Heart left ventricle (tissue), 16 donors: ENCODE data around the gene SMAD7. TPM values are rescaled to one million over a fixed set of nuclear protein-coding genes. Genes with fewer than 3 reads are reported as not detected.

Source experiments
- ATAC-seq, 4 donors: fragments of 200-7000 bp; cut with Tn5 transposase; one replicate each; pipeline ENCODE4 v1.9.1; 2020 to 2022; ENCODE audit warnings: moderate library complexity in 4 of 4, mild to moderate bottlenecking in 3 of 4, moderate number of reproducible peaks in 1 of 4
- DNase-seq, 5 donors: peaks; one replicate each; pipeline ENCODE4 v3.0.0-alpha.2; 2020
- H3K27ac ChIP-seq, 12 donors: fragments of 200-600 bp; sonication (generic) in 4 of 12; one replicate each; pipeline versions ENCODE4 v1.5.0 to v1.8.0; 2016 to 2022; ENCODE audit warnings: mild to moderate bottlenecking in 2 of 12
- H3K27me3 ChIP-seq, 9 donors: fragments of 200-600 bp; sonication (generic) in 2 of 9; one replicate each; pipeline versions ENCODE4 v1.5.1 to v1.8.0; 2016 to 2022; ENCODE audit warnings: mild to moderate bottlenecking in 3 of 9
- H3K36me3 ChIP-seq, 9 donors: fragments of 200-600 bp; sonication (generic) in 2 of 9; one replicate each; pipeline versions ENCODE4 v1.5.0 to v1.8.0; 2018 to 2022; ENCODE audit warnings: mild to moderate bottlenecking in 2 of 9
- H3K4me1 ChIP-seq, 12 donors: fragments of 200-600 bp; sonication (generic) in 4 of 12; one replicate each; pipeline versions ENCODE4 v1.5.0 to v1.8.0; 2016 to 2022; ENCODE audit warnings: mild to moderate bottlenecking in 3 of 12
- H3K4me3 ChIP-seq, 12 donors: fragments of 200-600 bp; sonication (generic) in 4 of 12; one replicate each; pipeline versions ENCODE4 v1.5.0 to v1.8.0; 2017 to 2022; ENCODE audit warnings: mild to moderate bottlenecking in 9 of 12, moderate library complexity in 4 of 12
- H3K9me3 ChIP-seq, 12 donors: fragments of 200-600 bp; sonication (generic) in 4 of 12; one replicate each; pipeline versions ENCODE4 v1.5.0 to v1.8.0; 2016 to 2022; ENCODE audit warnings: mild to moderate bottlenecking in 1 of 12
- POLR2A ChIP-seq, 2 donors: fragments of 450-650 bp; IDR thresholded peaks; one replicate each; pipeline ENCODE4 v1.6.1; 2017; ENCODE audit warnings: antibody characterized with exemption in 2 of 2, mild to moderate bottlenecking in 2 of 2, moderate library complexity in 2 of 2
- WGBS, 4 donors: extraction: QIAGEN DNeasy Blood & Tissue Kit in 2 of 4; methylation state at CpG; one replicate each; pipeline versions ENCODE4 v1.1.5 to v1.1.7; 2013 to 2018; 5-methylcytosine and 5-hydroxymethylcytosine counted together
- intact Hi-C, 10 donors: fragments of 100-400 bp; cut with DNase I; formaldehyde crosslinking; loops; one replicate each; pipeline versions ENCODE4 v1.11.1 to v1.14.2; 2022
- polyA plus RNA-seq, 2 donors: library from polyadenylated mRNA; stranded (reverse); fragments of 200-250 nt; gene quantifications; one replicate each; pipeline ENCODE4 v1.2.3, GENCODE V29; 2013
- total RNA-seq, 9 donors: library from RNA; depleted of rRNA in 2 of 9; stranded (reverse); fragments of >200 nt in 2 of 9; fragmentation: NEBNext Ultra II Directional in 3 of 9; extraction: Animal tissue kit (Norgen Biotek cat#: 25700) in 3 of 9; gene quantifications; one replicate each; pipeline versions ENCODE4 v1.1.0 to v1.2.4, GENCODE V29; 2016 to 2023
- TF ChIP-seq, protein P1 (sequence below), 12 donors: fragments of 200-600 bp; sonication (generic) in 4 of 12; IDR thresholded peaks; one replicate each; pipeline versions ENCODE4 v1.5.0 to v1.8.0; 2018 to 2022; ENCODE audit warnings: antibody characterized with exemption in 12 of 12, mild to moderate bottlenecking in 5 of 12
- donor health status: ischemic (EF 13 %, LVEDD 7.1; RV severe dilation, severe dysfunction).
- donor health status: healthy with polysubstance abuse.
- donor health status: DM: no; HTN: yes; CAD: no.
- donor health status: DM: no; HTN: no; CAD: no.
- donor health status: ischemic (EF 25% LVEDD 6.9; RV normal size, moderate dysfunction).
- donor health status: ischemic (EF 25% LVEDD 5.7; RV mildly dilated, moderate dysfunction).
- donor health status: healthy.
- donor health status: DM: yes; HTN: yes; CAD: no.
- donor health status: ischemic (EF 35%, LVEDD 5.7; RV mildly dilated, moderate dysfunction).
- donor health status: nonischemic (EF 11% LVEDD 7.7; RV severe dilation, severe dysfunction).
- donor health status: DM: yes; HTN: yes; CAD: no.
- donor health status: PGD.
- donor health status: ischemic (EF 29% LVEDD 5.4; RV normal size, mild dysfunction).
- donor health status: nonischemic (EF 23%, LVEDD 6.1; RV moderate dilation, normal function).

The SMAD7 gene
- total and polyA plus RNA-seq, 11 donors, result 9.1 to 32.0 (median 19.9) TPM

DNA sequence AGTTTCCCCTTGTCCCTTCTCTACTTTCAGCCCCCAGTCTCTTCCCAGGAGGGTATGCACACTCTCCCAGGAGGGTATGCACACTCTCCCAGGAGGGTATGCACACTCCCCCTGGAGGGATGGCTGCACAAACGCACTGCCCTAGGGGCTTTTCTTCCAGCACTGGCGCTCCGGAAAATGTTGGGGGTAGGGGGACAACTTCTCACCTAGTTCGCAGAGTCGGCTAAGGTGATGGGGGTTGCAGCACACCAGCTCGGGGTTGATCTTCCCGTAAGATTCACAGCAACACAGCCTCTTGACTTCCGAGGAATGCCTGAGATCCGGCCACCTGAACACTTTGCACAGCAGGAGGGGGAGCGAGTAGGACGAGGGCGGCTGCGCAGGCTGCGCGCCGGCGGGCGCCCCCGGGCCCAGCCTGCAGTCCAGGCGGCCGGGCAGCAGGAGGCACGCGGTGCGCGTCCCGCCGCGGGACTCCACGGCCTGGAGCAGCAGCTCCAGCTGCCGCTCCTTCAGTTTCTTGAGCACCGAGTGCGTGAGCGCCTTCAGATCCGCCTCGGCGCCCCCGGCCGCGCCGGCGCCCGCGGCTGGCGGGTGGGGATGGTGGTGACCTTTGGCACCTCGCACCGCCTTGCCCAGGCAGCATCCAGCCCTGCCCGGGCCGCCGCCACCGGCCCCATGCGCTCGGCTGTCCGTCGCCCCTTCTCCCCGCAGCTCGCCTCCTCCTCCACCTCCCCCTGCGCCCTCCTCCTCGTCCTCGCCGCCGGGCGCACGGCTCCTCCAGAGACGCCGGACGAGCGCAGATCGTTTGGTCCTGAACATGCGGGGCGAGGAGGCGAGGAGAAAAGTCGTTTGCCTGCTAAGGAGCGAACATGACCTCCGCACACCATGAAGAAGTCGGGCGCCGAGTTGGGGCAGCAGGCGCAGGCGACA lies 894 bp downstream of the SMAD7 start:
- Histone ChIP-seq H3K36me3 (peaks cover 0 to 27% (median 13%) of the 10 kb centered on the region in 9 donors), H3K27ac (peak overlapping the region; percentile 95 to 100 (median 98)), H3K9me3 (no peaks in the 10 kb centered on the region), H3K4me3 (peak overlapping the region; percentile 72 to 98 (median 90)), H3K27me3 (peaks cover 0 to 6% (median 0%) of the 10 kb centered on the region in 9 donors), H3K4me1 (peaks cover 0 to 57% (median 40%) of the 10 kb centered on the region in 12 donors)
- intact Hi-C loops, result loop anchor here (2.0 to 10.0 kb wide), 15 partner anchors 15 to 275 kb away; no protein-coding TSS in a partner anchor
- DNase-seq (peak in 1 of 5 donors; percentile 66), ATAC-seq (peak in 1 of 4 donors; percentile 36)
- TF ChIP-seq, protein P1, sequence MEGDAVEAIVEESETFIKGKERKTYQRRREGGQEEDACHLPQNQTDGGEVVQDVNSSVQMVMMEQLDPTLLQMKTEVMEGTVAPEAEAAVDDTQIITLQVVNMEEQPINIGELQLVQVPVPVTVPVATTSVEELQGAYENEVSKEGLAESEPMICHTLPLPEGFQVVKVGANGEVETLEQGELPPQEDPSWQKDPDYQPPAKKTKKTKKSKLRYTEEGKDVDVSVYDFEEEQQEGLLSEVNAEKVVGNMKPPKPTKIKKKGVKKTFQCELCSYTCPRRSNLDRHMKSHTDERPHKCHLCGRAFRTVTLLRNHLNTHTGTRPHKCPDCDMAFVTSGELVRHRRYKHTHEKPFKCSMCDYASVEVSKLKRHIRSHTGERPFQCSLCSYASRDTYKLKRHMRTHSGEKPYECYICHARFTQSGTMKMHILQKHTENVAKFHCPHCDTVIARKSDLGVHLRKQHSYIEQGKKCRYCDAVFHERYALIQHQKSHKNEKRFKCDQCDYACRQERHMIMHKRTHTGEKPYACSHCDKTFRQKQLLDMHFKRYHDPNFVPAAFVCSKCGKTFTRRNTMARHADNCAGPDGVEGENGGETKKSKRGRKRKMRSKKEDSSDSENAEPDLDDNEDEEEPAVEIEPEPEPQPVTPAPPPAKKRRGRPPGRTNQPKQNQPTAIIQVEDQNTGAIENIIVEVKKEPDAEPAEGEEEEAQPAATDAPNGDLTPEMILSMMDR (IDR thresholded peaks at IDR 0.05), result peak in 6 of 12 donors; percentile 6 to 34 (median 18)
- peak in 1 of 2 donors; percentile 10 for TF ChIP-seq POLR2A (IDR thresholded peaks at IDR 0.05)
- WGBS, 4 donors, result 0 to 1% (median 0%) methylated on average over 17 to 79 of the region's 79 CpGs

DNA sequence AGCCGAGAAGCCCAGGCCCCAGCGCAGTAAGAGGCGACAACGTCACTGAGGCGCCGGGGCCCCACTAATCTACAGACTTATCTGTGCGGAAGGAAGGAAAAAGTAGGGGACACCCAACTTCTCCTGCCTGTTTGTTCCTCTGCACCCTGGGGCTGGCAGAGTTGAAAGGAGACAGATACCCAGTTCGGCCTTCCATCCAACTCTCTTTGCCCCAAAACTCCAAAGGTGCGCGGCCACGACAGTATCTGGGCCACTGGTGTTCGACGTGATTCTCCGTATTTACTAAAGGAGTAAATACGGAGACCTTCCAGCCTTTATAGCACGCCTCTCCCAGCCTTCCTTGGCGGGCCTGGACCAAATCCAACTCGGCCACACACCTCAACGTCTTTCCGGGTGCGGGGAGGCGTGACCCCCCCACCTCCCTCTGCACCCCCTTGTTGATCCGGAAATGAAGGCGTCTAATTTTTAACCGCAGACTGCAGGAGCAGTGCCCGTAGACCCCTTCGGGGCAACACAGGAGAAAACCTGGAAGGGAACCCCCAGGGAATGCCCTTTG lies 1.6 kb downstream of the SMAD7 start:
- Histone ChIP-seq H3K9me3 (no peaks in the 10 kb centered on the region), H3K4me3 (peak overlapping the region; percentile 72 to 98 (median 90)), H3K27me3 (peaks cover 0 to 6% (median 0%) of the 10 kb centered on the region in 9 donors), H3K4me1 (peaks cover 3 to 60% (median 45%) of the 10 kb centered on the region in 12 donors), H3K36me3 (peaks cover 0 to 32% (median 13%) of the 10 kb centered on the region in 9 donors), H3K27ac (peak overlapping the region; percentile 95 to 100 (median 98))
- TF ChIP-seq, protein P1 (IDR thresholded peaks at IDR 0.05), result no peak
- no peak for TF ChIP-seq POLR2A (IDR thresholded peaks at IDR 0.05)
- intact Hi-C loops, result loop anchor here in 8 of 10 donors (2.0 to 10.0 kb wide), 11 partner anchors 14 to 274 kb away; no protein-coding TSS in a partner anchor
- 1 to 2% (median 2%) methylated on average over 15 to 27 of the region's 27 CpGs for WGBS, 4 donors
- ATAC-seq (no peak), DNase-seq (peak in 4 of 5 donors; percentile 47 to 76 (median 65))

DNA sequence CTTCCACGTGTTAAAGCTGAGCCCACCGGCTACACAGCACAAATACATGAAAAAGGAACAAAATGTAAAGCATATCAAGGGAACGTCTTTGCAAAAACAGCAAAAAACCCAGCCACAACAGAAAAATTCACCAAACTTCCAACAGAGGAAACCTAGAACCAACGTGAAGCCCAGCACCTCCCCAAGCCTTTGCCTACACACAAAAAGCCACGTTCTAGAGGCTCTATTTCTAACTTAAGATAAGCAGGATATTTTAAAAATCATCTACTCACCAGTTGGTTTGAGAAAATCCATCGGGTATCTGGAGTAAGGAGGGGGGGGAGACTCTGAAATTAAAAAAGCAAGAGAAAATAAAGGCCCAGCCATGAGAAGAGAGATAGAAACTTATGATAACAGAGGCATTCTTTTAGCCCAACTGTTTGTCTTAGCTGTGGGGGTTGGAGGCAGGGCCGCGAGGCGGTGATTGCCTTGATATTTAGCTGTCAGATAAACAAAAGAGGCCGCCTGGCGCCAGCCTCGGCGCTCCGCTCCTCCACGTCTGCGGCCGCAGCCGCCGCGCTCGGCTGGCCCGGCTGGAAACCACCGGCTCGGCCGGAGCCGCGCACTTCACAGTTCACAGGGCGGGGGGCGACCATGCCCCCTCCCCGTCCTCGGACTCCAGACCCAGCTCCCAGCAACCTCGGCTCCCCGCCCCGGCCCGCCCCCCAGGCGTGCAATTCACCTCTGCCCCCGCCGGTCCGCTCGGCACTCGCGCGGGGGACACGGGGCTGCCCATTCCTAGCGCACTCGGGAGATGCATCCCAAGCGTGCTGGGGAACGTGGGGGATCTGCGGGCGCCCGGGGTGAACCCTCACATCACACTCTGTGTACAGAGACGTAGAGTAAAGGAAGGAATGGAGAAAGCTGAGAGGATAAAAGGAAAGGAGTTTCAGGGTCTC lies 2.4 kb downstream of the SMAD7 start:
- WGBS, 4 donors, result 2 to 3% (median 2%) methylated on average over 45 to 52 of the region's 52 CpGs

More for the DNA sequence above, 2.4 kb downstream of the SMAD7 start:
- peak overlapping the region; percentile 95 to 100 (median 98) for H3K27ac ChIP-seq
- peak overlapping the region; percentile 72 to 98 (median 90) for H3K4me3 ChIP-seq
- peak in 3 of 5 donors; percentile 57 to 80 (median 60) for DNase-seq
- H3K4me1 ChIP-seq, result peaks cover 3 to 66% (median 51%) of the 10 kb centered on the region in 12 donors
- no peak for TF ChIP-seq POLR2A (IDR thresholded peaks at IDR 0.05)
- TF ChIP-seq, protein P1 (IDR thresholded peaks at IDR 0.05), result peak in 1 of 12 donors; percentile 11
- no peak for ATAC-seq
- peaks cover 0 to 33% (median 13%) of the 10 kb centered on the region in 9 donors for H3K36me3 ChIP-seq
- intact Hi-C loops, result loop anchor here in 8 of 10 donors (2.0 to 10.0 kb wide), 11 partner anchors 14 to 274 kb away; no protein-coding TSS in a partner anchor
- no peaks in the 10 kb centered on the region for H3K9me3 ChIP-seq
- peaks cover 0 to 6% (median 0%) of the 10 kb centered on the region in 9 donors for H3K27me3 ChIP-seq
